Measurements from ENCODE around the gene TPD52L1.

Gene TPD52L1

GRCh38 chr6:125312950-125313349 is 159.4 kb downstream of the TPD52L1 start:
- DNase-seq = no peak

Data from COR-L47 (cell line).